ENCODE measurements around the gene L3MBTL4.
"Not testable (repeated sequence)": the region's sequence is repeated elsewhere in the genome, so short reads cannot be mapped to it uniquely, and the experiment has no call there.

Gene L3MBTL4

GRCh38 chr18:6294148-6294784, 120.4 kb downstream of the L3MBTL4 start:
- DNase-seq = no peak

GRCh38 chr18:6289843-6290242, 124.9 kb downstream of the L3MBTL4 start:
- no peak for DNase-seq

DNA sequence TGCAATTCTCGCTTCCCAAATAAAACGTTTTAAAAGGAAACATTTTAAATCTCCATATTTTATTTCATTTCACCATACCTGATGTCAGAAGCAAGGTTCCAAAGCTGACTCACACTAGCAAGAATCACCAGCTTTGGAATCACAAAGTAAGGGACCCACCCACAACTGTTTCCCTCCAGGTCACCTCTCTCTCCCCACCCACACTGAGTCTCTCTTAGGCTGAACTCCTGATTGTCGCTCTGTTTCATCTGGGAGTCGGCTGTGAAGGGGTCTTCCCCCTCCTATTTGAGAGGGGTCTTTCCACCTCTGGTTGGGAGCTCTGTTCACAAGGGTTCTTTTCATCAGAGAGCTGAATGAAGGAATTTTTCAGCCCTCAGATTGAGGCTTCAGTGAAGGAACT, 128.1 kb downstream of the L3MBTL4 start:
- no peak for DNase-seq

- DNase-seq = no peak
Measured at GRCh38 chr18:6284761-6285160, 129.9 kb downstream of the L3MBTL4 start.

DNA sequence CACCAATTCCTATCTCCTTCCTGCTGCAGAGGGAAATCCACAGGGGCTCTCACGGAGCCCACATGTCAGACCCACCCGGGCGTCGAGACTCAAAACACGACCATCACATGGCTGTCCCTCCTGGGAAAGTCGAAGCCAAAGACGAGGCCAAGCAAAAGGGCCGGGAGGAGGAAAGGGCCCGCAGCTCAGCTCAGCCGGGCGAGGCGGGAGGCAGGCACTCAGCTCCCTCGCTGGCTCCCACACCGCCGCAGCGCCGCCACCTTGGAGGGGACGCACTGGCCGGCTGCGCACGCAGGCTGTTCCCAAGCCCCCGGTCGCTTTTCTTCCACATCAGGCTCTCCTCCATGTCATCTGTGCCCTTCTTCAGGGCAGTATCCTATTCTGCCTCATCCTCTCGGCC, 130.4 kb downstream of the L3MBTL4 start:
- DNase-seq = no peak

GRCh38 chr18:6281874-6282273, 132.8 kb downstream of the L3MBTL4 start:
- DNase-seq = no peak

DNA sequence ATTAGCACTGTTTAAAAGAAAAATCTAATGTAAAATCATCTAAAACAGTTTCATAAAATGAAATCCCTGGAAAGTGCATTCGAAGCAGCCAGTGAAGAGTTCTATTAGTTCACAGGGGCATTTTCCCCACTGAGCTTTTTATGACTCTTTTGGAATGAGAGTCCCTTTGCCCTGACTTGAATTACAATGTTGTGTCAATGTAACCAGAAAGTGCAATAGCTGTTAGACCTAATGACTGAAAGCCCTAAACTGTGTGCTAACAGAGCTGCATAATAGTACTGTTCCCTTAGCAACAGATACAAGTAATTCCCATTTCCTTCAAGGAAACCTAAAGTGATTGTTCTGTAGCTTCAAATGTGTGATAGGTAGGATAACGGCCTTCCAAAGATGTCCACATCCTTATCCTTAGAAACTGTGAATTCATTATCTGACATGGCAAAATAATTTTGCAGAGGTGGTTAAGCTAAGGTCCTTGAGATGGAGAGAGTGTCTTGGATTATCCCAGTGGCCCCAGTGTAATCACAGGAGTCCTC, 134.4 kb downstream of the L3MBTL4 start:
- no peak for DNase-seq

GRCh38 chr18:6279308-6279707, 135.4 kb downstream of the L3MBTL4 start:
- DNase-seq = no peak

DNA sequence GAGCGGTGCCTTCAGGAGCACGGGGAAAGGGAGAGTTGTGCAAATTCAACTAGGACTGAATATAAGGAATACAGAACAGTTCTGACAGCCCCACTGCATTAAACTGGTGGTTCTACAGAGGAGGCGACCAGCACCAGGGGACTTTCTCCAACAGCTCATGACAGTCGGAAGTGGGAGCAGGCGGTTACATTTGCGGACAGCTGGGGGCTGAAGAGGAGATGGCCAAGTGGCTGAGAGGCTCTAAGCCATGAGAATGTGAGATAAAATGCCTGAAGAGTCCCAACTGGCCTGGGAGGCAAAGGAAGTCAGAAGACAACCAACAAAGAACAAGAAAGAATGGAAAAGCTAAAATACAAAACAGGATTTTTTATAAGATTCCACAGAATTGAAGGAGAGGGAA, 141.3 kb downstream of the L3MBTL4 start:
- no peak for DNase-seq

DNA sequence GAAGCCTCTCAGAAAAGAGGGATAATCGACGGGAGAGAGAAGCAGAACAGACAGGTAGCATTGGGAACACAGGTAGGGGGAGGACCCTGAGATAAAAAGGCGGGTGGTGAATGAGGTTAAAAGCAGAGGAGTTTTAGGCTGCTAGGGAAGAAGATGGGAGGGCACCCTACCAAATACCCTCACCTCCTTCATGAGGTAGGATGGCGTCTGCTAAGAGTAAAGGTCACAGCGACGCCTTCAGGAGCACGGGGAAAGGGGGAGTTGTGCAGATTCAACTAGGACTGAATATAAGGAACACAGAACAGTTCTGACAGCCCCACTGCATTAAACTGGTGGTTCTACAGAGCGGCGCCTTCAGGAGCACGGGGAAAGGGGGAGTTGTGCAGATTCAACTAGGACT, 142.6 kb downstream of the L3MBTL4 start:
- not testable (repeated sequence) for DNase-seq

- DNase-seq = no peak
Measured at GRCh38 chr18:6271585-6271984, 143.1 kb downstream of the L3MBTL4 start.

DNA sequence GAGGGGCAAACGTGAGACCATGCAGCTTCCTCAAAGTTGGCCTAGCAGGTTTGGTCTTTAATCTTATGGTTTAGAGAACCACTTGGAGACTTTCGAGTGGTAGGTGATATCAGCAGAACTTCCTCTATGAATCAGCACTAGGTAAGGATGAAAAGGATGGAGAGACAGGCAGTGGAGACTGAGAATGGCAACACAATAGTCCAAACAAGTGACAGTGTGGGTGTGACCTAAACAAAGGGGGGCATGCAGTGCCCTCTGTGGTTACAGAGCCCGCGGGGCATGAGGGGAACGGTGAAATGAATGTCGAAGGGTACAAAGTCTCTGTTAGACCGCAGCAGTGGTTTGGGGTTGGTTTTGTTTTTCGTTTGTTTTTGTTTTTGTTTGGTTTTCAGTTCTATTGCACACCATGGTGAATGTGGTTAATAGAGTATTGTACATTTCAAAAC, 143.9 kb downstream of the L3MBTL4 start:
- DNase-seq = no peak

- no peak for DNase-seq
Measured at GRCh38 chr18:6269660-6270332, 144.9 kb downstream of the L3MBTL4 start.

GRCh38 chr18:6266212-6266611, 148.5 kb downstream of the L3MBTL4 start:
- no peak for DNase-seq

DNA sequence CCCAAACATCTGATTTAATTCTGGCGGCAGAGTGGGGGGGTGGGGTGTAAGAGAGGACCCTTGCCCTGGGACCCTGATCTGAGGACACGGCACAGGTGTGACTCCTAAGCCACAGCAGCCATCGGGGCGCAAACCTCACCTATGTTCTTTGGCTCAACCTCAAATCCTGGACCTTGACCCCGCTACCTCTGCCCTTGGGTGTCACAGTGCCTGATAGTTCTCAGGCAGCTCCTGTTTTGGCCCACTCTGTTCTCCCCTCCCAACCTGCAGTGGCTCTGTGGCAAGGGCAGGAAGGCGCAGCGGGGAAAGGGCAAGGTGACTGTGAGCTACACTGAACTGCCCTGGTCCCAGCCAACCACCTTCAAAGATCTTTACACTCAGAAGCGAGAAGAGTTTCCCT, 152.8 kb downstream of the L3MBTL4 start:
- no peak for DNase-seq

DNA sequence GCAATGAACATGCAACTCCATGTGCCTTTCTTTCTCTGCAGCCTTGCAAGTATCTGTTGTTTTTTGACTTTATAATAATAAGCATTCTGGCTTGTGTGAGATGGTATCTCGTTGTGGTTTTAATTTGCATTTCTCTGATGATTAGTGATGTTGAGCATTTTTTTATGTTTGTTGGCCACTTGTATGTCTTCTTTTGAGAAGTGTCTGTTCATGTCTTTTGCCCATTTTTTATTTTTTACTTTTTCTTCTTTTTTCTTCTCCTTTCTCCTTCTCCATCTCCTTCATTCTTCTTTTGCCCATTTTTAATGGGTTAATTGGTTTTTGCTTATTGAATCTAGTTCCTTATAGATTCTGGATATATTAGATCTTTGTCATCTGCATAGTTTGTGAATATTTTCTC, 155.4 kb downstream of the L3MBTL4 start:
- not testable (repeated sequence) for DNase-seq

GRCh38 chr18:6257950-6258349, 156.8 kb downstream of the L3MBTL4 start:
- no peak for DNase-seq

- DNase-seq = no peak
Measured at GRCh38 chr18:6256521-6256920, 158.2 kb downstream of the L3MBTL4 start.

DNA sequence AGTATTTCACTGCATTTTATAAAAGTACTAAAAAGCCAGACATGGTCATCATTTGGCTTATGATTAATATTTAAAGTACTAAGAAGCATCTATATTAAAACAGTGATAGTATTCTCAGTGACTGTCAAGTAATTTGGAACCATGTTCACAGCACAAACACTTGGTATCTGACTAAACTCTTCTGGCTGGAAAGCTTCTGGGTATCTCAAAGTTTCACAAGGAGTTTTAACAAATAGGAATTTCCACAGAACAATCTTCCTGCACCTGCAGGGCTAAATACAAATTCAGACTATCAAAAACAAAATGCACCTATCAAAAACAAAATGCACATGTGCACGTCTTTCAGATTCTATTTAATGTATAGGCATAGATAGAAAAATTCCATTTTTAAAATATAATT, 158.8 kb downstream of the L3MBTL4 start:
- no peak for DNase-seq

- DNase-seq = no peak
Measured at GRCh38 chr18:6255116-6255705, 159.5 kb downstream of the L3MBTL4 start.

DNA sequence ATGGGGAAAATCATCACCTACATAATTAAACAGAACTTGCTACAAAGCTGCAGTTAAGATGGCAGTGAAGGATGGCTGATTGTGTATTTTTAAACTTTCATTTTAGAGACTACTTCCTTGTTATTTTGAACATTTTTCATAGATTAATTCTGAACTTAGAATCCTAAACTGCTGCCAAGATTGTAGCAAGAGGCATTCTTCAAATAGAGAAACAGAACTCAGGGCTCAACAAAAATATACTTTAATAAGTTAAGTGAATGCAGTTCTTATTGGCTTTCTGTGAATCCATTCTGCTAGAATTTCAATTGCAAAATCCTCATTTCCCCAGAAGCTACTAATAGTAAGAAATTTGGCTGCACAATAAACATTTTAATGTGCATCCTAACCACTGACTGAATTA, 160.3 kb downstream of the L3MBTL4 start:
- no peak for DNase-seq

DNA sequence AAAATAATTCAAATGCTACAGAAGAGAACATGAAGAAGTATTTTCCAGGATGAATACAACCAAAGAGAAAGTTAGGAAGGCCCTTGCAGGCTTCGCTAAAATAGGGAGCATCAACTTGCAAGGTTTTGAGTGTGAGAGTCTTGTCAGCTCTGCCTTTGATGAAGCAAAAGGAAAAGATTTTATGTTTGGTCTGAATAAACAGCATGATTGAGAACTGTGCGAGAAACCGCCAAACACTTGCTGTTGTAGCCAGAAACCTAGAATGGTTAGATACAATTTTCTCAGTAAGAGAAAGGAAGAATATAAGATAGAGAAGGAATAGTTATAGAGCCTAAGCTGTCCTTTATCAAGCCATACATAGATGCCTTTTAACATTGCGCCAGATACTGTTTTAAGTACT, 163.6 kb downstream of the L3MBTL4 start:
- no peak for DNase-seq

DNA sequence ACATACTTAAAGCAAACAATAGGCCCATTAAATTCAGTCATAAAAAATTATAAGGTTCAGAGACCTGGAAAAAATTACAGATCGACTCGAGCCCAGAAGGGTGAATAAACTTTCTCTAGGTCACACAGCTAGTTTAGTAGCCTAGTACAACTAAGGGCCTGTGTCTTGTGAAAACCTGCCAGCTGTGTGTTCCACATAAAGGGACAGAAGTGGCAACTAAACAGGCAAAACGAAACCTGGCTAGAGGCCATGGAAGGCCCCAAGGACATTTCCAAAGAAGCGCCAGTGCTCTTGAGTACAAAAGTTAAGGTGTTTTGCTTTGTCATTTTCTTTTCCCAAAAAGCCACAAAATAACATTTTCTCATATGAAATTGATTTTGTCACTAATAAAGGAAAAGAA, 164.9 kb downstream of the L3MBTL4 start:
- DNase-seq = no peak

DNA sequence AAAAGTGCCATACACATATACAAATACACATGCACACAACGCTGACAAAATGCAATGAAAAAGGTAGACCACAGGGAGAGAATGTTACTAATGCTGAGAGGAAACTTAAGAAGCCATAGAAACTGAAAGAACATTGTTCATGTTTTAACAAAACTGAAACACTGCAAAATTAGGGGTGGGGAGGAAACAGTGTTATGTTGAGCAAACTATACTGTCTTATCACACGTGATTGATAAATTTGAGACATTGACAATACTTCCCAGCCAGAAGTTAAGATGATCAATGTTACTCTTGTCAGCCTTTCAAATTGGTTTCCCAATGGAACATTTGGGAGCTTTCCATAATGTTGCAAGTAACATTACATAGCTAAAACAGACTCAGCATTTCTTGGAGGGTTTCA, 165.5 kb downstream of the L3MBTL4 start:
- DNase-seq = no peak
